Brain microvascular endothelial cell (primary cell): ENCODE results near the gene AMBRA1.

Experiments used
- DNase-seq: peaks from one replicate; pipeline ENCODE4 v3.0.0-alpha.2; 2020
- H3K27ac ChIP-seq: fragments of 250-450 bp; sonication (Bioruptor Pico); 2 replicates; pipeline ENCODE4 v1.5.1; 2020; ENCODE audit warnings: mild to moderate bottlenecking, moderate library complexity
- H3K27me3 ChIP-seq: fragments of 250-450 bp; sonication (Bioruptor Pico); replicated peaks from 2 replicates; pipeline ENCODE4 v1.5.1; 2020; ENCODE audit warnings: mild to moderate bottlenecking
- H3K36me3 ChIP-seq: fragments of 250-450 bp; sonication (Bioruptor Pico); replicated peaks from 2 replicates; pipeline ENCODE4 v1.5.1; 2020; ENCODE audit warnings: mild to moderate bottlenecking
- H3K4me3 ChIP-seq: 2 replicates; pipeline ENCODE4 v1.5.1; 2011; ENCODE audit warnings: low read depth, mild to moderate bottlenecking, control low read depth, low read length, moderate library complexity
- in situ Hi-C: cut with HindIII; loops from 2 replicates; pipeline ENCODE4 v1.10.0; 2017; ENCODE audit warnings: low sequenced_read_pairs, low pct_ligation_motif_present
- TF ChIP-seq, protein P1 (sequence below): IDR thresholded peaks from 2 replicates; pipeline ENCODE4 v1.5.1; 2011; ENCODE audit warnings: low read depth, mild to moderate bottlenecking, moderate library complexity, low read length, control low read depth, inconsistent platforms; ENCODE audit errors: missing control alignments

AMBRA1 gene

GRCh38 chr11:46617972-46618314, 24.1 kb upstream of the AMBRA1 start:
- DNase-seq: no peak
- TF ChIP-seq, protein P1, sequence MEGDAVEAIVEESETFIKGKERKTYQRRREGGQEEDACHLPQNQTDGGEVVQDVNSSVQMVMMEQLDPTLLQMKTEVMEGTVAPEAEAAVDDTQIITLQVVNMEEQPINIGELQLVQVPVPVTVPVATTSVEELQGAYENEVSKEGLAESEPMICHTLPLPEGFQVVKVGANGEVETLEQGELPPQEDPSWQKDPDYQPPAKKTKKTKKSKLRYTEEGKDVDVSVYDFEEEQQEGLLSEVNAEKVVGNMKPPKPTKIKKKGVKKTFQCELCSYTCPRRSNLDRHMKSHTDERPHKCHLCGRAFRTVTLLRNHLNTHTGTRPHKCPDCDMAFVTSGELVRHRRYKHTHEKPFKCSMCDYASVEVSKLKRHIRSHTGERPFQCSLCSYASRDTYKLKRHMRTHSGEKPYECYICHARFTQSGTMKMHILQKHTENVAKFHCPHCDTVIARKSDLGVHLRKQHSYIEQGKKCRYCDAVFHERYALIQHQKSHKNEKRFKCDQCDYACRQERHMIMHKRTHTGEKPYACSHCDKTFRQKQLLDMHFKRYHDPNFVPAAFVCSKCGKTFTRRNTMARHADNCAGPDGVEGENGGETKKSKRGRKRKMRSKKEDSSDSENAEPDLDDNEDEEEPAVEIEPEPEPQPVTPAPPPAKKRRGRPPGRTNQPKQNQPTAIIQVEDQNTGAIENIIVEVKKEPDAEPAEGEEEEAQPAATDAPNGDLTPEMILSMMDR: no peak

GRCh38 chr11:46617134-46617971, 23.5 kb upstream of the AMBRA1 start, which contains the start of the genes ATG13 and HARBI1:
Gene ATG13 (plus strand): TSS chr11:46617553. CDS start chr11:46644292, 26,739 bp downstream.
Gene HARBI1 (minus strand): TSS chr11:46617227. CDS start chr11:46616237, 990 bp downstream.
- peak; percentile 81 for DNase-seq
- TF ChIP-seq, protein P1: peak; percentile 94
- H3K4me3 ChIP-seq: peak within 1 kb of the TSS; percentile 100
- no peaks in the 10 kb centered on the region for H3K27me3 ChIP-seq
- H3K27ac ChIP-seq: peak within 1 kb of the TSS; percentile 100
- in situ Hi-C loops: no loop called here
- peaks cover 8% of the 10 kb centered on the region for H3K36me3 ChIP-seq

More at GRCh38 chr11:46617972-46618314, 24.1 kb upstream of the AMBRA1 start:
- H3K4me3 ChIP-seq: peak overlapping the region; percentile 100
- peaks cover 8% of the 10 kb centered on the region for H3K36me3 ChIP-seq
- peak overlapping the region; percentile 100 for H3K27ac ChIP-seq
- in situ Hi-C loops: no loop called here
- H3K27me3 ChIP-seq: no peaks in the 10 kb centered on the region

DNA sequence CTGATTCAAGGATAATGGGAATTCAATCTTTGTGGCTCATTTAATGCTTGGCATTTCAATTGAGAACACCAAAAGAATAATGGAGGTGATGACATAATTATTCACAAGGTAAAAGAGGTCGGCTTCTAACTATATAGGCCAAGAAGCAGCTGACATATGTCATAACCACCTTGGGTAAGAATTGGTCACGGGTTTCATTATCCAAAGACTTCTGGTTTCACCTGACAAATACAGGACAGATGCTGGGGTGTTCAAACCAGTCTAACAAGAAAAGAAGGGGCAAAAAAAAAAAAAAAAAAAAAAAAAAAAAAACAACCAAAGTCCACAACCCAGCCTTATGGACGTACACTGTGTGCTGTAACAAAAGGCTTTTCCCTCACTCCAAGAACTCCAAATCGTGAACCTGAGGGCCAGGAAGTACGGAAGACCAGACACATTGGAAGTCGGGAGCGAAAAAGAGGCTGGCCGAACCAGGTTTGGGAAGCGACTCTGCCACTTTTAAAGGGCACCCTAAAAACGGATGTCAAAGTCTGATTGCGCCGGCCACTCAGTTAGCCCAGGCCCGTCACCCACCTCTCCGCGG, 22.8 kb upstream of the AMBRA1 start:
- peak overlapping the region; percentile 100 for H3K4me3 ChIP-seq
- in situ Hi-C loops: no loop called here
- no peak for DNase-seq

GRCh38 chr11:46615756-46616155, 21.9 kb upstream of the AMBRA1 start:
- in situ Hi-C loops: no loop called here
- peak; percentile 16 for DNase-seq
- Histone ChIP-seq H3K36me3 (peaks cover 8% of the 10 kb centered on the region), H3K27me3 (no peaks in the 10 kb centered on the region), H3K4me3 (no peak overlapping the region), H3K27ac (no peak overlapping the region)
- TF ChIP-seq, protein P1: no peak

More for the DNA sequence above, 22.8 kb upstream of the AMBRA1 start:
- H3K27me3 ChIP-seq: no peaks in the 10 kb centered on the region
- TF ChIP-seq, protein P1: no peak
- peak overlapping the region; percentile 100 for H3K27ac ChIP-seq
- H3K36me3 ChIP-seq: peaks cover 8% of the 10 kb centered on the region

- no peak overlapping the region for H3K27ac ChIP-seq
- TF ChIP-seq, protein P1: no peak
Observed at GRCh38 chr11:46612326-46612725, 18.5 kb upstream of the AMBRA1 start.

More at GRCh38 chr11:46612326-46612725, 18.5 kb upstream of the AMBRA1 start:
- DNase-seq: no peak
- H3K27me3 ChIP-seq: no peaks in the 10 kb centered on the region
- in situ Hi-C loops: no loop called here
- no peaks in the 10 kb centered on the region for H3K36me3 ChIP-seq
- H3K4me3 ChIP-seq: no peak overlapping the region
